ENCODE results near the gene ITPR1.

DNA sequence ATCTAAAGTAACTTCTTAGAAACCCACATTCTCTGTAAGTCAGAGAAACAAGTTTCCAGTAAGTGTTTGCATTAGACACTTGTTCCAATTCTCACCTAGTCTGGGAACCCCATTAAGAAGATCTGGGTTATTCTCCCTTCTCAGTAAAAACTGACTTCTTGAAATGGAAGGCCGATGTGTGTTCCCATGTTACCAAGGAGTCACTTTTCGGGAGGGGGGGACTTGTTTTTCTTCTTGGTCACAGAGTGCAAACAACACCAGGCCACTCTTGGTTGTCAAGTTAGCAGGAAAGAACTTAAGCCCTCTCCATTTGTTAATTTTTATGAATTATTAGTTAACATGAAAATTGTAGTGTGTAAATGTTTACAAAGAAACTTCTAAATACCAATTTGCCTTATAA is 55.6 kb downstream of the ITPR1 start:
- TF ChIP-seq CTCF (IDR thresholded peaks at IDR 0.05; ENCODE audit: insufficient read depth, low read depth, low read length) (no peak), EZH2 (IDR thresholded peaks at IDR 0.05; ENCODE audit: insufficient read depth, low read length) (no peak)
